Stimulated activated CD8-positive, alpha-beta memory T cell treated with anti-CD3 and anti-CD28 coated beads, Interleukin-15, amount 100 ng/mL, for 24 hours (primary cell): Measurements from ENCODE around the gene ABCB11.
"Not testable (repeated sequence)": the region's sequence is repeated elsewhere in the genome, so short reads cannot be mapped to it uniquely, and the experiment has no call there.

Experiments
- DNase-seq: peaks from one replicate; pipeline ENCODE4 v3.0.0-alpha.2; 2020; ENCODE audit warnings: low read depth

The ABCB11 gene

GRCh38 chr2:168971261-168971660 is 59.9 kb downstream of the ABCB11 start:
- DNase-seq = no peak

GRCh38 chr2:168970711-168971233 is 60.4 kb downstream of the ABCB11 start:
- DNase-seq = no peak

GRCh38 chr2:168969865-168970264 is 61.3 kb downstream of the ABCB11 start:
- DNase-seq = no peak

GRCh38 chr2:168968342-168968741 is 62.8 kb downstream of the ABCB11 start:
- DNase-seq = no peak

- no peak for DNase-seq
Measured at GRCh38 chr2:168964251-168964807, 66.8 kb downstream of the ABCB11 start.

- no peak for DNase-seq
Measured at GRCh38 chr2:168962636-168963035, 68.5 kb downstream of the ABCB11 start.

- DNase-seq = no peak
Measured at GRCh38 chr2:168961450-168962229, 69.5 kb downstream of the ABCB11 start.

GRCh38 chr2:168956392-168956791 is 74.7 kb downstream of the ABCB11 start:
- no peak for DNase-seq

- no peak for DNase-seq
Measured at GRCh38 chr2:168955321-168955720, 75.8 kb downstream of the ABCB11 start.

GRCh38 chr2:168954256-168954655 is 76.9 kb downstream of the ABCB11 start:
- no peak for DNase-seq

- DNase-seq = no peak
Measured at GRCh38 chr2:168952424-168952823, 78.7 kb downstream of the ABCB11 start.

GRCh38 chr2:168951871-168952270 is 79.3 kb downstream of the ABCB11 start:
- no peak for DNase-seq

GRCh38 chr2:168949324-168949723 is 81.8 kb downstream of the ABCB11 start:
- no peak for DNase-seq

- DNase-seq = no peak
Measured at GRCh38 chr2:168948621-168949212, 82.4 kb downstream of the ABCB11 start.

GRCh38 chr2:168945508-168945907 is 85.6 kb downstream of the ABCB11 start:
- no peak for DNase-seq

- DNase-seq = no peak
Measured at GRCh38 chr2:168944065-168944464, 87.1 kb downstream of the ABCB11 start.

GRCh38 chr2:168941297-168941696 is 89.8 kb downstream of the ABCB11 start:
- DNase-seq = no peak

- DNase-seq = no peak
Measured at GRCh38 chr2:168939918-168940317, 91.2 kb downstream of the ABCB11 start.

GRCh38 chr2:168939061-168939460 is 92.1 kb downstream of the ABCB11 start:
- no peak for DNase-seq

- no peak for DNase-seq
Measured at GRCh38 chr2:168935810-168936581, 95.1 kb downstream of the ABCB11 start.

GRCh38 chr2:168934826-168935225 is 96.3 kb downstream of the ABCB11 start:
- DNase-seq = no peak

GRCh38 chr2:168932174-168932573 is 99.0 kb downstream of the ABCB11 start:
- DNase-seq = not testable (repeated sequence)
